Measurements from ENCODE around the gene CENPB. TPM values are rescaled to one million over a fixed set of nuclear protein-coding genes. Genes with fewer than 3 reads are reported as not detected.

CENPB gene
- total and polyA plus RNA-seq, 11 donors: 56.2 to 122 (median 75.3) TPM

GRCh38 chr20:3813848-3814581, 27.5 kb upstream of the CENPB start:
- Histone ChIP-seq H3K4me3 (no peak overlapping the region), H3K9me3 (no peaks in the 10 kb centered on the region), H3K36me3 (no peaks in the 10 kb centered on the region), H3K27ac (peak overlapping the region in 2 of 12 donors; percentile 93 to 95), H3K27me3 (no peaks in the 10 kb centered on the region), H3K4me1 (peaks cover 4 to 69% (median 30%) of the 10 kb centered on the region in 12 donors)
- ATAC-seq (no peak), DNase-seq (no peak)
- intact Hi-C loops (cut with DNase I): loop anchor here in 1 of 10 donors (10.0 kb wide), 1 partner anchor 409 kb away; the partner anchor contains the start of gene DNAAF9
- TF ChIP-seq CTCF (IDR thresholded peaks at IDR 0.05): no peak
- no peak for TF ChIP-seq POLR2A (IDR thresholded peaks at IDR 0.05)
- WGBS, 4 donors: 89 to 96% (median 92%) methylated on average over 12 of the region's 12 CpGs

- intact Hi-C loops (cut with DNase I): loop anchor here in 1 of 10 donors (10.0 kb wide), 1 partner anchor 408 kb away; the partner anchor contains the start of gene DNAAF9
- no peaks in the 10 kb centered on the region for H3K36me3 ChIP-seq
- ATAC-seq (no peak), DNase-seq (no peak)
- no peaks in the 10 kb centered on the region for H3K9me3 ChIP-seq
- peaks cover 7 to 68% (median 26%) of the 10 kb centered on the region in 12 donors for H3K4me1 ChIP-seq
- no peaks in the 10 kb centered on the region for H3K27me3 ChIP-seq
- H3K27ac ChIP-seq: peak overlapping the region in 9 of 12 donors; percentile 35 to 96 (median 92)
- H3K4me3 ChIP-seq: no peak overlapping the region
- WGBS, 4 donors: 82 to 91% (median 88%) methylated on average over 8 of the region's 8 CpGs
- TF ChIP-seq CTCF (IDR thresholded peaks at IDR 0.05) (no peak), POLR2A (IDR thresholded peaks at IDR 0.05) (no peak)
These were observed 26.7 kb upstream of the CENPB start for GRCh38 chr20:3812975-3813847.

GRCh38 chr20:3812259-3812681, 25.7 kb upstream of the CENPB start:
- Histone ChIP-seq H3K9me3 (no peaks in the 10 kb centered on the region), H3K27ac (peak overlapping the region; percentile 76 to 96 (median 90)), H3K27me3 (no peaks in the 10 kb centered on the region), H3K4me3 (peak overlapping the region in 3 of 12 donors; percentile 47 to 62 (median 55)), H3K4me1 (peaks cover 13 to 69% (median 34%) of the 10 kb centered on the region in 12 donors), H3K36me3 (no peaks in the 10 kb centered on the region)
- no peak for TF ChIP-seq CTCF (IDR thresholded peaks at IDR 0.05)
- TF ChIP-seq POLR2A (IDR thresholded peaks at IDR 0.05): no peak
- peak in 1 of 5 donors; percentile 20 for DNase-seq
- 95 to 98% (median 95%) methylated on average over 9 of the region's 9 CpGs for WGBS, 4 donors
- intact Hi-C loops (cut with DNase I): loop anchor here in 1 of 10 donors (10.0 kb wide), 1 partner anchor 407 kb away; the partner anchor contains the start of gene DNAAF9
- ATAC-seq: no peak
